ENCODE measurements around the gene GRM8. TPM values are rescaled to one million over a fixed set of nuclear protein-coding genes. Genes with fewer than 3 reads are reported as not detected.

The GRM8 gene
- total RNA-seq, 2 experiments from 2014 or later: not detected

DNA sequence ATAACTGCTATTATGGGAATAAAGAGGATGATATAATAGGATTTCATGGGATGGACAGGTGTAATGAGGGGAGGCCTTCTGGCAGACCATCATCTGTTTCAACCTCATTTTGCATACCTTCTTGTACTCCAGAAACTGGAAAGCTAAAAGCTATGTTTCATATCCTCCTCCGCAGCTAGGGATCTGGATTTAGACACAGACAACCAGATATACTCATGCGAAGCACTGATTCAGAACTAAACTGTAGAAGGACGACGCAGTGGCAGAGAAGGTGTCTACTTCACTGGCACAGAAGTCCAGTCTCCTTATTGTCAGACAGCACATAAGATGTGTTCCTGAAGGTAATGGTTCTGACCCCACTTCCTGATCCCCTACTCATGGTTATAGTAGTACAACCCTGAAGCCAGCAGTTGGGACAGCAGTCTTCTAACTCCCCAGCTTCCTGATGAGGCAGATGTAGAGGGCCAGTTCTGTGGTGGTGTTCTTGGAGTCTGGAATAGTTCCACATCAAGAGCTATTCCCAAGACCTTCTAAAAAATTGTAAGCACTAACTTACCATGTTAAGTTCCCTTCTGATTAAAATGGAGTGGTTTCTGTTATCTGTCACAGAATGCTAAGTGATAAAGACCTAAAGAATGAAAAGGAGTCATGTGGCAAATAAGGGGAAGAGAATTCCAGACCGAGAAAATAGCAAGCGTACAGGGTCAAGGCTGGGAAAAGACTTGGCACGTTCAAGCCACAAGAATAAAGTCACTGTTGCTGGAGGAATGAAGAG is 550.3 kb downstream of the GRM8 start:
- Mint-ChIP-seq H3K4me3 (no peak overlapping the region), H3K36me3 (ENCODE audit: low read depth) (no peaks in the 10 kb centered on the region), H3K9me3 (peaks cover 3% of the 10 kb centered on the region), H3K27ac (no peak overlapping the region), H3K27me3 (peaks cover 12% of the 10 kb centered on the region), H3K4me1 (peaks cover 16% of the 10 kb centered on the region)
- no peak for DNase-seq
- CTCF ChIA-PET: no interaction called here
- POLR2A ChIA-PET: no interaction called here

DNA sequence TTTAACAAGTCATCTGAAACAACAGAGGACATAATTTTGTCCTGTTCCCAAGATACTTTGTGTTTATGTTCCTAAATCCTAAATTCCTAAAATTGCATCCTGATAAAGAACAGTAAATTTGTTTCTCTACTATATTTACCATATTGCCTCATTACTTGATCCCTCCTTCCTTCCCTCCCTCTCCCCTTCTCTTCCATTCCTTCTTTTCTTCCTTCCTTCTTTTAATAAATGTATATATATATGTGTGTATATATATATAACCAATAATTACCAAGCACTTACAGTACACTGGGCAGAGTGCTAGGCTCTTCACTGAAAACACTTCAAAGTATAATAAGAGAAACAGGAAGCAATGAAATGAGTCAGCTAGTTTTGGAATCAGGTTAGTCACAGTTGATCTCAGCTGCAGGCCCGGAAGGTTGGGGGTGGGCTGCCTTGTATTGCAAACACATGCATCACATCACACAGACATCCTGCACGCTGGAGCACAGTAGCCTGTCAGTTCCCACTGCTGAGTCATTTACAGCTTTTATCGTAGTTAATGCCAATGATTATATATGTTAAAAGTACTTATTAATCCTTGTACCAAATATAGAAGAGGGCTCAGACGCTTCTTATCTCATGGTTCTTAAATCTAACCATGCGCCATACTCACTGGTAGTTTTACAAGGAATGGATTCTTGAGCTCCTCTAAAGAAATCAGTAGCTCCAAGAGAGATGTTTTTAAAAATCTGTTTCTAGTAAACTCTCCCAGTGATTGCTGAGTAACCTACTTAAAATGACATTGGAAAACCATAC is 551.7 kb downstream of the GRM8 start:
- Mint-ChIP-seq H3K4me1 (peaks cover 16% of the 10 kb centered on the region), H3K9me3 (peaks cover 3% of the 10 kb centered on the region), H3K4me3 (no peak overlapping the region), H3K27me3 (peaks cover 12% of the 10 kb centered on the region), H3K36me3 (ENCODE audit: low read depth) (no peaks in the 10 kb centered on the region), H3K27ac (peak overlapping the region; percentile 57)
- POLR2A ChIA-PET: no interaction called here
- CTCF ChIA-PET: interaction anchor here (0.9 kb wide), 1 partner anchor 27 kb away, joined by 3 read pairs; no protein-coding TSS in a partner anchor
- peak; percentile 82 for DNase-seq

DNA sequence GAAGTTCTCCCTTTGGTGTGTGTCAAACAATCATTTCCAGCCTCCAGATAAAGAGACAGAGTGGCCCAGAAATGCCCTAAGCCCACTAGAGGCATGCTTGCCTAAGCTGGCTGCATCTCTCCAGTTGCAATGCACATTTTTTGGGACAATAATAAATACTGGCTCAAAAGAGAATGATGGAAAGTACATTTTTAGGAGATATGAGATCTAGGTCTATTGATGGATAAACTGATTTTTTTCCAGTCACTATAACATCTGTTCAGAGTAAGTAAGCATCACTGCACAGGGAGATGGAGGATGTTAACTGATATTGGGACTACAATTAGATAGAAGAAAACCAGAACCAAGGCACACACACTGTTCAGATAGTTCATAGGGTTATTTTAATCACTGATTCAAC is 553.0 kb downstream of the GRM8 start:
- DNase-seq: no peak
- POLR2A ChIA-PET: no interaction called here
- Mint-ChIP-seq H3K27me3 (peaks cover 18% of the 10 kb centered on the region), H3K4me1 (peaks cover 16% of the 10 kb centered on the region), H3K36me3 (ENCODE audit: low read depth) (no peaks in the 10 kb centered on the region), H3K27ac (no peak overlapping the region), H3K9me3 (peaks cover 3% of the 10 kb centered on the region), H3K4me3 (no peak overlapping the region)
- CTCF ChIA-PET: no interaction called here

DNA sequence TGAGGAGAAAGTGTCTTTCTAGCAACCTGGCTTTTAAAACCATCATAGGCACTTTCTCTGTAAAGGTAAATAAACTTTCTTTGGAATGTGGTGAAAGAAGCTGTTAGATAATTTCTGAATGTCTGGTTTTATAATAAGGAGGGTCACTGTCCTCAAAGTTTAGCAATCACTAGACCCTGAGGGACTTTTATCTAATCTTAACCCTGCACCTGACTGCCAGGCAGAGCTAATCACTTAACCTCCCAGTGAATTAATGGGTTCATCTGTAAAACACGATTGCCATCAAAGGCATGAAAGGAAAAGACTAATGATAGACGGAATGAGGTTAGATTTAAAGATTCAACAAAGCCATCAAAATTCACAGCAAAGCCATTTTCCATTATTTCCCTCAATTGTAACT is 553.8 kb downstream of the GRM8 start:
- no peak for DNase-seq
- H3K9me3 Mint-ChIP-seq: peaks cover 3% of the 10 kb centered on the region
- no peaks in the 10 kb centered on the region for H3K36me3 Mint-ChIP-seq (ENCODE audit: low read depth)
- H3K27me3 Mint-ChIP-seq: peaks cover 18% of the 10 kb centered on the region
- ChIA-PET POLR2A (no interaction called here), CTCF (no interaction called here)
- H3K4me1 Mint-ChIP-seq: peaks cover 16% of the 10 kb centered on the region
- no peak overlapping the region for H3K4me3 Mint-ChIP-seq
- no peak overlapping the region for H3K27ac Mint-ChIP-seq

DNA sequence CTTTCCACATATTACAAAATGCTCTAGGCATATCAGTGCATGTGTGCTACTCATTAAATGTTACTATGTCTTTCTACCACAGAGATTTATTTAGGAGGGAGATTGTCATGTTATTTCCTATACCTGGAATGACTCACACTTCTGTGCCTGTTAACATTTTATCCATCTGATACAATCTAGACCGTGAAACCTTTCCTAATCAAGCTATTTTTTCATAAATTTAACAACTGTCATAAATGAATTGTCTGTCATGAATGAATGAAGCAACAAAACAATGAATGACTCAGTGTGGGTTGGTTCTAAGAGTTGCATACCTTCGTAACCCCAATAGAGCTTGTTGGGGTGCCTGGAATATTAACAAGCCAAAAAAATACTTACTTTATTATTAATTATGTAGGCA is 554.3 kb downstream of the GRM8 start:
- ChIA-PET POLR2A (no interaction called here), CTCF (no interaction called here)
- Mint-ChIP-seq H3K36me3 (ENCODE audit: low read depth) (no peaks in the 10 kb centered on the region), H3K4me1 (peaks cover 16% of the 10 kb centered on the region), H3K27me3 (peaks cover 18% of the 10 kb centered on the region), H3K4me3 (no peak overlapping the region), H3K9me3 (no peaks in the 10 kb centered on the region), H3K27ac (no peak overlapping the region)
- no peak for DNase-seq

DNA sequence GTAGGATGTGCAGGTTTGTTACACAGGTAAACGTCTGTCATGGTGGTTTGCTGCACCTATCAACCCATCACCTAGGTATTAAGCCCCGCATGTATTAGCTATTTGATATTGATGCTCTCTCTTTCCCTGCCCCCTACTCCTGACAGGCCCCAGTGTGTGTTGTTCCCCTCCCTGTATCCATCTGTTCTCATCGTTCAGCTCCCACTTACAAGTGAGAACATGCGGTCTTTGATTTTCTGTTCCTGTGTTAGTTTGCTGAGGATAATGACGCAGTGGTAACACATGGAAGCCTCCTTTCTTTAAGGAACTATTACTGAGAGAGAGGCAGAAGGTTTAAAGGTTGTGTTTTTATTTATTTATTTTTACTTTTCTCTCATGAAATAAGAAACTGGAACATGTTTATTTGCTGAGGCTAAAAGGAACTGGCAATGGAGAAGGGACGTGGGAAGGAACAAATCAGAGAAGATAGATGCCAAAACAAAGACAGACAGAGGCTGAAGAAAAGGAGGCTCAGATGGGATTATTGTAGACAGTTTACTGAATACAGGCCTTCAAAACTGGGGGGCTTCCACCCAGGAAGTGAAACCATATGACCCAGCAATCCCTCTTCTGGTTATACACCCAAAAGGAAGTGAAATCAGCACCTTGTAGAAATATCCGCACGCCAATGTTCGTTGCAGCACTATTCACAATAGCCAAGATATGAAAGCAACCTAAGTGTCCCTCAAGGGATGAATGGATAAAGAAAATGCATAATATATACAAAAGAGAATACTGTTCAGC is 556.3 kb downstream of the GRM8 start:
- Mint-ChIP-seq H3K27me3 (peaks cover 13% of the 10 kb centered on the region), H3K4me3 (no peak overlapping the region), H3K27ac (no peak overlapping the region), H3K9me3 (no peaks in the 10 kb centered on the region), H3K4me1 (peaks cover 12% of the 10 kb centered on the region), H3K36me3 (ENCODE audit: low read depth) (no peaks in the 10 kb centered on the region)
- no peak for DNase-seq
- ChIA-PET CTCF (no interaction called here), POLR2A (no interaction called here)

DNA sequence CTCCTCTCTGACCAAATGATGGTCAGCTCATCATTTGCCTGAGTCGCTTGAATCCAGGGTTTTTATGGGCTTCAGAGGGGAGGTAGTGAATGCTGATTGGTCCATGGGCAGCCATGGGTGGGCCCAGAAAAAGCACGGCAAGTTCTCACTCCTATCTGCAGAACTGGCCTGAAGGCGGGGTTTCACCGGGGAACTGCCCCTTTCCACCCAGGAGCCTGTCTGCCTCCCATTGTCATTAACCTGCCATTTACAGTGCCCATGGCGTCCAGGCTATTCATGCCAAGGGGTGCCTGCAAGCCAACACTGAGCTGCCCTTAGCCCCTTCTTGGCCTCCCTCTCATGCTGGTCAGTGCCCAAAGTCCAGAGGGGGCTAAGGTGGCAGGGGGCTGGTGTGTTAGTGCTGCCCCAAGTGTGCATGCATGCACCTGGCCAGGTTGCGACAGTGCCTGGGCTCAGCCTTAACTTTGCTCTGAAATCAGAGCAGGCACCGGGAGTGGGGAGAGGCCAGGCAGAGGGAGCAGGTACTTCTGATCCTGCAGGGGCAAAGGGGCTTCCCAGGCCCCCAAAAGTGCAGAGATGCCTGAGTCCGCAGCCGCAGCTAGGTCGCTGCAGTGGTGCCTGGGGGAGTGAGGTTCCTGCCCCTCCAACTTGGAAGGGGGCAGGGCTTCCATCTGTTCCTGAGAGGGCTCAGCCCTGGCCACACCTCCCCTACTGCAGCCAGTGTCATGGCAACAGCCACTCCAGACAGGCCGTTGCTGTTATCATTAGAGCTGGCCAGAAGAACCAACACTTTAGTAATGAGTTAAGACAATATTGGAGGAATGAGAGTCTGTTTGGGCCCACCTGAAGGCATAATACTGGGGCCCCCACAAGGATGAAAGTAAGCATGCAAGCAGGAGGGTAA is 561.6 kb downstream of the GRM8 start:
- Mint-ChIP-seq H3K4me3 (no peak overlapping the region), H3K36me3 (ENCODE audit: low read depth) (no peaks in the 10 kb centered on the region), H3K4me1 (no peaks in the 10 kb centered on the region), H3K27me3 (peaks cover 7% of the 10 kb centered on the region), H3K9me3 (no peaks in the 10 kb centered on the region), H3K27ac (no peak overlapping the region)
- no peak for DNase-seq
- ChIA-PET POLR2A (no interaction called here), CTCF (no interaction called here)

DNA sequence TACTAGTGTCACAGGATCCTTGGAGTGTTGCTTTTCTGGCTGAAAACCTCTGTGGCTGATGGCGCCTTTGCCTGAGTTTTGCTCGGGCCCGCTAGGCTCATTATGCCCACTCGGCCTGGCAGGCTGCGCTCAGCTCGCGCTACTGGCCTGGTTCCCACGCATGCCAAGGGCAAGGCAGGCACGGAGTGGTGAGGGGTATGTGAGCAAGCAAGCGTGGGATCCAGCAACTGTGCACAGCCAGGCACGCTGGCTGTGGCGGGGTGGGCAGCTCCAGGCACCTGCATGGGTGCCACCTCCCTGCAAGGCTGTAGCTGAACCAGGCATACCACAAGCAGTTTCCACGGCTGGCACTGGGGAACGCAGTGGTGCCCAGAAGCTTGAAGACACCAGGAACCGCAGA is 562.6 kb downstream of the GRM8 start:
- no peaks in the 10 kb centered on the region for H3K4me1 Mint-ChIP-seq
- H3K9me3 Mint-ChIP-seq: no peaks in the 10 kb centered on the region
- no peak overlapping the region for H3K27ac Mint-ChIP-seq
- no peak for DNase-seq
- no peaks in the 10 kb centered on the region for H3K36me3 Mint-ChIP-seq (ENCODE audit: low read depth)
- ChIA-PET CTCF (no interaction called here), POLR2A (no interaction called here)
- peaks cover 2% of the 10 kb centered on the region for H3K27me3 Mint-ChIP-seq
- no peak overlapping the region for H3K4me3 Mint-ChIP-seq

DNA sequence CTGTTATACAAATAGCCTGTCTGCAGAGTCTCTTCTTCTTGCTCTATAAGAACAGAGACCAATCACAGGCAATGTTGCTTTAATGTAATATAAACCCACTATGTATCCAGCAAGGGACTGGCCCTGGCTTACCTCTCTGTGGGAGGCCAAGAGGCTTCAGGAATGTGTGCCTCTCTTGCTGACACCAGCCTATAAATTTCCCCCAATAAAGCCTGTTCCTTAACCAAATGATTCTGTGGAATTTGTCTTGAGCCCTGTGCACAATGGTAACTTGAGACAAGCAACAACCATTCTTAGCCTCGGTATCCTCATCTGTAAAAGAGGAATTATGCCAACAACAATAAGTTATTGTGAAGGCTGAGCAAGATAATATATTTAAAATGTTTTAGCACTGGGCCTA is 563.7 kb downstream of the GRM8 start:
- POLR2A ChIA-PET: no interaction called here
- no peak overlapping the region for H3K4me3 Mint-ChIP-seq

DNA sequence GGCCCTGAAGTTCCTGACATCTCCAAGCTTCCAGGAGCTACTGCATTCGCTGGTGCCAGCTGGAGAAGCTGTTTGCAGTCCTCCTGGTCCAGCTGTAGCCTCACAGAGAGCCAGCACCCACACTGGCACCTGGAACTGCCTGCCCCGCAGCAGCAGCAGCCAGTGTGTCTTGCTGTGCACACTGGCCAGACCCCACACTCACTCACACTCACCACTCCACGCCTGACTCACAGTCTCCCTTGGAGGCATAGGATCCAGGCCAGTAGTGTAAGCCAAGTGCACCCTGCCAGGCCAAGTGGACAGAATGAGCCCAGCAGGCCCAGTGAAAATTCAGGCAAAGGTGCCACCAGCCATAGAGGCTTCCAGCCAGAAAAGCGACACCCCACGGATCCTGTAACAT is 566.3 kb downstream of the GRM8 start:
- Mint-ChIP-seq H3K36me3 (ENCODE audit: low read depth) (no peaks in the 10 kb centered on the region), H3K27ac (no peak overlapping the region), H3K27me3 (no peaks in the 10 kb centered on the region), H3K4me1 (no peaks in the 10 kb centered on the region), H3K9me3 (no peaks in the 10 kb centered on the region), H3K4me3 (no peak overlapping the region)
- ChIA-PET POLR2A (no interaction called here), CTCF (no interaction called here)
- DNase-seq: no peak

More for the DNA sequence above, 563.7 kb downstream of the GRM8 start:
- H3K36me3 Mint-ChIP-seq (ENCODE audit: low read depth): no peaks in the 10 kb centered on the region
- H3K27me3 Mint-ChIP-seq: no peaks in the 10 kb centered on the region
- H3K4me1 Mint-ChIP-seq: no peaks in the 10 kb centered on the region
- H3K9me3 Mint-ChIP-seq: no peaks in the 10 kb centered on the region
- no peak overlapping the region for H3K27ac Mint-ChIP-seq
- CTCF ChIA-PET: no interaction called here
- DNase-seq: no peak

DNA sequence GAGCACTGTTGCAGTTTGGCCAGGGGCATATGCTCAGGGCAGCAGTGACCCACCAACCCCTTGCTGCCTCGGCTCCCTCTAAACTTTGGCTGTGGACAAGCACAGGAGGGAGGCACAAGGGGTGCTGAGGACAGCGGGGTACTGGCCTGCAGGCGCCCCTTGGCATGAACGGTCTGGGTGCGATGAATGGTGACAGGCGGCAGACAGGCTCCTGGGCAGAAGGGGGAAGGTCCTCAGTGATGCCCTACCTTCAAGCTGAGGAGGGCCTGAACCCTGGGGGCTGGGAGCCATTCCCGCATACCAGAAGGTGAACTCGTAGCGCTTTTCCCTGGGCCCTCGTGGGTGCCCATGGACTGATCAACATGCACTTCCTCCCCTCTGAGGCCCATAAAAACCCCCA is 567.1 kb downstream of the GRM8 start:
- Mint-ChIP-seq H3K9me3 (no peaks in the 10 kb centered on the region), H3K27me3 (no peaks in the 10 kb centered on the region), H3K4me1 (no peaks in the 10 kb centered on the region), H3K4me3 (no peak overlapping the region), H3K27ac (no peak overlapping the region), H3K36me3 (ENCODE audit: low read depth) (no peaks in the 10 kb centered on the region)
- no peak for DNase-seq
- ChIA-PET POLR2A (no interaction called here), CTCF (no interaction called here)

DNA sequence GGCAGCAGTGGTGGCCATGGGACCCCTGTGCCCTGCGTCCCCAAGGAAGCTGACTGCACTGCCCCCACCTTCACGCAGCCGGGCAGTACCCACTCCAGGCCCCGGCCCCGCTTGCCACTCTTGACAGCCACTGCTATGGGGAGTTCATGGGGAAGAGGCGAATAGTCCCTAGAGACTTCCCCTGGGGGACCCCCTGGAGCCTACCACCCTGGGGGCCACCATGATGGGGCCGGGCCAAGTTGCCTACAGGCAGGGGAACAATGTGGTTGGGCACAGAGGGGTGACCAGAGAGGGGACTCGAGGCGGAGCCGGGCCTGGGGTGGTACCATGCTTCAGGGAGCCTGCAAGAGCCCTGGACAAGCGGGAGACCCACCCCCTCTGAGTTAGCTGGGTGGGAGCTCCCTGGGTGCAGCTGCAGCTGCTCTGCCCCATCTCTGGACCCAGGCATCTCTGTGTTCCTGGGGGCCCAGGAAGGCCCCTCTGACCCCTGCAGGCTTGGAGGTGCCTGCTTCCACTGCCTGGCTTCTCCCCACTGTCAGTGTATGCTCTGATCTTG is 567.6 kb downstream of the GRM8 start:
- H3K36me3 Mint-ChIP-seq (ENCODE audit: low read depth): no peaks in the 10 kb centered on the region
- CTCF ChIA-PET: no interaction called here

More for the DNA sequence above, 567.6 kb downstream of the GRM8 start:
- H3K9me3 Mint-ChIP-seq: no peaks in the 10 kb centered on the region
- DNase-seq: no peak
- no peaks in the 10 kb centered on the region for H3K27me3 Mint-ChIP-seq
- no peaks in the 10 kb centered on the region for H3K4me1 Mint-ChIP-seq
- H3K27ac Mint-ChIP-seq: no peak overlapping the region
- H3K4me3 Mint-ChIP-seq: no peak overlapping the region
- POLR2A ChIA-PET: no interaction called here

Measured in activated CD4-positive, alpha-beta memory T cell treated with anti-CD3 and anti-CD28 coated beads, Interleukin-2, amount 10 ng/mL, durations not matched to agents 7 days and 5 days (primary cell).